ENCODE results near the gene MYO3B.

Gene MYO3B

GRCh38 chr2:170517538-170517937 lies 339.6 kb downstream of the MYO3B start:
- no peak overlapping the region for H3K9ac ChIP-seq (ENCODE audit: low read length)
- no peaks in the 10 kb centered on the region for H3F3A ChIP-seq (ENCODE audit: insufficient read depth)
- no peaks in the 10 kb centered on the region for H3K27me3 ChIP-seq (ENCODE audit: low read length)
- no peaks in the 10 kb centered on the region for H3K9me3 ChIP-seq (ENCODE audit: insufficient read depth, low read length)
- H3K36me3 ChIP-seq (ENCODE audit: low read length): no peaks in the 10 kb centered on the region
- H3K79me2 ChIP-seq (ENCODE audit: insufficient read depth, low read length): no peaks in the 10 kb centered on the region
- no peak overlapping the region for H3K4me2 ChIP-seq (ENCODE audit: low read depth, low read length, poor library complexity, severe bottlenecking)
- H4K20me1 ChIP-seq (ENCODE audit: low read depth, low read length): no peaks in the 10 kb centered on the region
- no peak for TF ChIP-seq EZH2phosphoT487 (conservative IDR thresholded peaks at IDR 0.05; ENCODE audit: low read length)
- TF ChIP-seq CTCF (IDR thresholded peaks at IDR 0.05; ENCODE audit: insufficient read depth, low read length, poor library complexity, severe bottlenecking): no peak
- no peaks in the 10 kb centered on the region for H3K9me2 ChIP-seq (replicated peaks; ENCODE audit: insufficient read depth, low read length)
- no peak overlapping the region for H2AFZ ChIP-seq (ENCODE audit: low read depth, low read length, severe bottlenecking)
- H3K4me3 ChIP-seq (ENCODE audit: insufficient read depth, low read length, poor library complexity, severe bottlenecking): no peak overlapping the region
- H3K27ac ChIP-seq (ENCODE audit: low read depth, low read length): no peak overlapping the region

GRCh38 chr2:170518911-170519310 lies 341.0 kb downstream of the MYO3B start:
- no peaks in the 10 kb centered on the region for H3K9me3 ChIP-seq (ENCODE audit: insufficient read depth, low read length)
- no peaks in the 10 kb centered on the region for H3K79me2 ChIP-seq (ENCODE audit: insufficient read depth, low read length)
- H3K9me2 ChIP-seq (replicated peaks; ENCODE audit: insufficient read depth, low read length): no peaks in the 10 kb centered on the region
- no peak overlapping the region for H3K9ac ChIP-seq (ENCODE audit: low read length)
- H3K4me2 ChIP-seq (ENCODE audit: low read depth, low read length, poor library complexity, severe bottlenecking): no peak overlapping the region
- H2AFZ ChIP-seq (ENCODE audit: low read depth, low read length, severe bottlenecking): no peak overlapping the region
- no peaks in the 10 kb centered on the region for H3F3A ChIP-seq (ENCODE audit: insufficient read depth)
- TF ChIP-seq EZH2phosphoT487 (conservative IDR thresholded peaks at IDR 0.05; ENCODE audit: low read length) (no peak), CTCF (IDR thresholded peaks at IDR 0.05; ENCODE audit: insufficient read depth, low read length, poor library complexity, severe bottlenecking) (no peak)
- no peak overlapping the region for H3K27ac ChIP-seq (ENCODE audit: low read depth, low read length)
- H3K27me3 ChIP-seq (ENCODE audit: low read length): no peaks in the 10 kb centered on the region
- H3K36me3 ChIP-seq (ENCODE audit: low read length): no peaks in the 10 kb centered on the region
- H3K4me3 ChIP-seq (ENCODE audit: insufficient read depth, low read length, poor library complexity, severe bottlenecking): no peak overlapping the region
- no peaks in the 10 kb centered on the region for H4K20me1 ChIP-seq (ENCODE audit: low read depth, low read length)

DNA sequence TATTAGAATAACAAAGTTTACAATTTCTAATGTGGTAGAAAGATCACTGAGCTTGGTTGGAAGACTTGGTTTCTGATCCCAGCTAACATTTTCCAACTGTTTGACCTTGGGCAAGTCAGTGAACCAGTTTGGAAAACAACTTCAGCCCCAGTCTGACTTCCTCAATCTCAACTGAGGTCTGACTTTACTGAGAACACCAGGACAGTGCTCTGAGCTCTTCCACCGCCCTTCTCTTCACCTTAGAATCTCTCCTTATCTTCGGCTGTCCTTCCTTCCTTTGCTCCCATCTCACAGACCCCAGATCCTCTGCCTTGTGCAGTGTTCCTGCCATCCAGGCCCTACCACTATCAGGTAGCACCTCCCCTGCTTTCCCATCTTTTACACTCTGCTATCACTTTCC lies 343.4 kb downstream of the MYO3B start:
- H3K9me2 ChIP-seq (replicated peaks; ENCODE audit: insufficient read depth, low read length): no peaks in the 10 kb centered on the region
- no peak overlapping the region for H2AFZ ChIP-seq (ENCODE audit: low read depth, low read length, severe bottlenecking)
- no peaks in the 10 kb centered on the region for H3K27me3 ChIP-seq (ENCODE audit: low read length)
- H3K27ac ChIP-seq (ENCODE audit: low read depth, low read length): no peak overlapping the region
- no peak overlapping the region for H3K9ac ChIP-seq (ENCODE audit: low read length)
- no peaks in the 10 kb centered on the region for H3K36me3 ChIP-seq (ENCODE audit: low read length)
- no peak overlapping the region for H3K4me2 ChIP-seq (ENCODE audit: low read depth, low read length, poor library complexity, severe bottlenecking)
- TF ChIP-seq CTCF (IDR thresholded peaks at IDR 0.05; ENCODE audit: insufficient read depth, low read length, poor library complexity, severe bottlenecking): no peak
- no peak for TF ChIP-seq EZH2phosphoT487 (conservative IDR thresholded peaks at IDR 0.05; ENCODE audit: low read length)
- H3F3A ChIP-seq (ENCODE audit: insufficient read depth): no peaks in the 10 kb centered on the region
- no peak overlapping the region for H3K4me3 ChIP-seq (ENCODE audit: insufficient read depth, low read length, poor library complexity, severe bottlenecking)
- no peaks in the 10 kb centered on the region for H3K9me3 ChIP-seq (ENCODE audit: insufficient read depth, low read length)
- no peaks in the 10 kb centered on the region for H4K20me1 ChIP-seq (ENCODE audit: low read depth, low read length)
- H3K79me2 ChIP-seq (ENCODE audit: insufficient read depth, low read length): no peaks in the 10 kb centered on the region

All from SU-DHL-6 (cell line).